ENCODE data around the gene PVR. TPM values are rescaled to one million over a fixed set of nuclear protein-coding genes. Genes with fewer than 3 reads are reported as not detected.

PVR gene
- total and polyA plus RNA-seq, 10 of the 15 experiments (the other 5 are each of a cell fraction or from before 2014, with no cell fraction given) = 0.07 to 4.0 (median 1.9) TPM

DNA sequence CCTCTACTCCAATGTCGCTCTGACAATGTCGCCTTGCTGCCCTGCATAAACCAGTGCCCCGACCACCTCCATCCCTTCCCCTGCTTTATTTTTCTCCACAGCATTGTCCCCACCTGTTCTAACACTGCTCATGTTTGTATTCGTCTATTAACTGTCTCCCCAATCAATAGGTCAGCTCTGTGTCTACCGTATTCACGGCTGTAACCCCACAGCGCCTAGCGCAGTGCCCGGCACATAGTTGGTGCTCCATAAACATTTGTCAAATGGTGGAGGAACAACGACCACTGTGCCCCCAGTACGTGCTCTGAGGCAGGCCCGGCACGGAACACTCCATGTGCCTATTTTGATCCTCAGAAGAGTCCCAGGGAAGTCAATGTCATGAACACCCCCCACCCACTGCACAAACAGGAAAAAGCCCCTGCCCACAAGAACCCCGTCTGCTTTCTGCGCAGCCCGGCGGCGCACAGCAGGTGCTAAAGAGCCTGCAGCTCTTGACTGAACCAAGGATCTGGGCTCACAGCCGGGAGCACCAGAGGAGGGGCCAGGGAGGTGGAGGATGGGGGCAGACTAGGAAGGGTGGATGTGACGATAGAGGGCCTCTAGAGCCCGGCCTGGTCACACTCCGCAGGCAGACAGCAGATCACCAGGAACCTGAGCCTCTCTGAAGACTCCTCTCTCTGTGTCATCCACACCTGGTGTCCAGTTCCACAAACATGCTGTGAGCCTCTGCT is 53.4 kb downstream of the PVR start:
- POLR2A ChIA-PET = no interaction called here
- intact Hi-C loops (cut with micrococcal nuclease; ENCODE audit: unreplicated experiment) = no loop called here
- ATAC-seq = no peak
- no peak for FAIRE-seq
- Histone ChIP-seq H3K4me3 (no peak overlapping the region), H2AFZ (ENCODE audit: control insufficient read depth, low read depth, low read length) (no peak overlapping the region), H3K36me3 (ENCODE audit: control insufficient read depth in 2 of 2, insufficient read depth in 2 of 2, low read length in 1 of 2) (no peaks in the 10 kb centered on the region), H3K9ac (ENCODE audit: control insufficient read depth, insufficient read depth, low read length) (no peak overlapping the region), H3K9me3 (replicated peaks; ENCODE audit: control insufficient read depth, insufficient read depth, low read length) (no peaks in the 10 kb centered on the region), H3K27me3 (replicated peaks in 1 of 2; ENCODE audit: control insufficient read depth in 2 of 2, insufficient read depth in 2 of 2, low read length in 1 of 2) (no peaks in the 10 kb centered on the region; a peak in 1 of 4 replicates), H3K4me1 (ENCODE audit: control insufficient read depth, insufficient read depth, low read length) (peaks cover 10% of the 10 kb centered on the region), H3K4me2 (ENCODE audit: control insufficient read depth, insufficient read depth) (no peak overlapping the region), H4K20me1 (ENCODE audit: control insufficient read depth, insufficient read depth) (no peaks in the 10 kb centered on the region), H3K79me2 (ENCODE audit: control insufficient read depth, insufficient read depth, low read length) (no peaks in the 10 kb centered on the region), H3K27ac (ENCODE audit: control insufficient read depth, insufficient read depth) (no peak overlapping the region)
- CTCF ChIA-PET = interaction anchor here (9.8 to 10.7 kb wide), 2 partner anchors 25 to 74 kb away, joined by 155 to 162 read pairs; no protein-coding TSS in a partner anchor
- RAD21 ChIA-PET (ENCODE audit: unreplicated experiment) = no interaction called here
- 51% methylated on average over 22 of the region's 22 CpGs for WGBS (ENCODE audit: insufficient coverage, insufficient replicate concordance, low lambda C conversion rate, missing lambda C conversion rate)
- SMC1A ChIA-PET (ENCODE audit: uncharacterized antibody, unreplicated experiment) = interaction anchor here (1.1 kb wide), 1 partner anchor 74 kb away, joined by 4 read pairs; no protein-coding TSS in a partner anchor
- in situ Hi-C loops (cut with MboI) = no loop called here
- no TSS peak for BruUV-seq (replicated peaks)
- DNase-seq (ENCODE audit: low read depth, low spot score) = no peak
- TF ChIP-seq, protein P1, sequence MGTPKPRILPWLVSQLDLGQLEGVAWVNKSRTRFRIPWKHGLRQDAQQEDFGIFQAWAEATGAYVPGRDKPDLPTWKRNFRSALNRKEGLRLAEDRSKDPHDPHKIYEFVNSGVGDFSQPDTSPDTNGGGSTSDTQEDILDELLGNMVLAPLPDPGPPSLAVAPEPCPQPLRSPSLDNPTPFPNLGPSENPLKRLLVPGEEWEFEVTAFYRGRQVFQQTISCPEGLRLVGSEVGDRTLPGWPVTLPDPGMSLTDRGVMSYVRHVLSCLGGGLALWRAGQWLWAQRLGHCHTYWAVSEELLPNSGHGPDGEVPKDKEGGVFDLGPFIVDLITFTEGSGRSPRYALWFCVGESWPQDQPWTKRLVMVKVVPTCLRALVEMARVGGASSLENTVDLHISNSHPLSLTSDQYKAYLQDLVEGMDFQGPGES (IDR thresholded peaks at IDR 0.05) = no peak
- no peak for TF ChIP-seq SMC3 (IDR thresholded peaks at IDR 0.05; ENCODE audit: borderline replicate concordance, low read length)
- TF ChIP-seq, protein P2, sequence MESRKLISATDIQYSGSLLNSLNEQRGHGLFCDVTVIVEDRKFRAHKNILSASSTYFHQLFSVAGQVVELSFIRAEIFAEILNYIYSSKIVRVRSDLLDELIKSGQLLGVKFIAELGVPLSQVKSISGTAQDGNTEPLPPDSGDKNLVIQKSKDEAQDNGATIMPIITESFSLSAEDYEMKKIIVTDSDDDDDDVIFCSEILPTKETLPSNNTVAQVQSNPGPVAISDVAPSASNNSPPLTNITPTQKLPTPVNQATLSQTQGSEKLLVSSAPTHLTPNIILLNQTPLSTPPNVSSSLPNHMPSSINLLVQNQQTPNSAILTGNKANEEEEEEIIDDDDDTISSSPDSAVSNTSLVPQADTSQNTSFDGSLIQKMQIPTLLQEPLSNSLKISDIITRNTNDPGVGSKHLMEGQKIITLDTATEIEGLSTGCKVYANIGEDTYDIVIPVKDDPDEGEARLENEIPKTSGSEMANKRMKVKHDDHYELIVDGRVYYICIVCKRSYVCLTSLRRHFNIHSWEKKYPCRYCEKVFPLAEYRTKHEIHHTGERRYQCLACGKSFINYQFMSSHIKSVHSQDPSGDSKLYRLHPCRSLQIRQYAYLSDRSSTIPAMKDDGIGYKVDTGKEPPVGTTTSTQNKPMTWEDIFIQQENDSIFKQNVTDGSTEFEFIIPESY (IDR thresholded peaks at IDR 0.05) = no peak
- TF ChIP-seq FOXK2 (IDR thresholded peaks at IDR 0.05) = no peak
- TF ChIP-seq HDGF (IDR thresholded peaks at IDR 0.05) = no peak
- TF ChIP-seq HCFC1 (IDR thresholded peaks at IDR 0.05; ENCODE audit: low read length) = no peak
- no peak for TF ChIP-seq ZNF24 (IDR thresholded peaks at IDR 0.05)
- TF ChIP-seq SMAD5 (IDR thresholded peaks at IDR 0.05; ENCODE audit: low read depth) = no peak
- TF ChIP-seq, protein P3, sequence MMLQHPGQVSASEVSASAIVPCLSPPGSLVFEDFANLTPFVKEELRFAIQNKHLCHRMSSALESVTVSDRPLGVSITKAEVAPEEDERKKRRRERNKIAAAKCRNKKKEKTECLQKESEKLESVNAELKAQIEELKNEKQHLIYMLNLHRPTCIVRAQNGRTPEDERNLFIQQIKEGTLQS (IDR thresholded peaks at IDR 0.05; ENCODE audit: borderline replicate concordance, extremely low read depth, low read depth, low read length) = no peak
- TF ChIP-seq, protein P4, sequence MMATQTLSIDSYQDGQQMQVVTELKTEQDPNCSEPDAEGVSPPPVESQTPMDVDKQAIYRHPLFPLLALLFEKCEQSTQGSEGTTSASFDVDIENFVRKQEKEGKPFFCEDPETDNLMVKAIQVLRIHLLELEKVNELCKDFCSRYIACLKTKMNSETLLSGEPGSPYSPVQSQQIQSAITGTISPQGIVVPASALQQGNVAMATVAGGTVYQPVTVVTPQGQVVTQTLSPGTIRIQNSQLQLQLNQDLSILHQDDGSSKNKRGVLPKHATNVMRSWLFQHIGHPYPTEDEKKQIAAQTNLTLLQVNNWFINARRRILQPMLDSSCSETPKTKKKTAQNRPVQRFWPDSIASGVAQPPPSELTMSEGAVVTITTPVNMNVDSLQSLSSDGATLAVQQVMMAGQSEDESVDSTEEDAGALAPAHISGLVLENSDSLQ (IDR thresholded peaks at IDR 0.05) = no peak
- TF ChIP-seq TAF1 (IDR thresholded peaks at IDR 0.05; ENCODE audit: borderline replicate concordance, low read depth, low read length) = no peak
- no peak for TF ChIP-seq ESRRA (IDR thresholded peaks at IDR 0.05; ENCODE audit: low read length)
- TF ChIP-seq MEF2A (IDR thresholded peaks at IDR 0.05; ENCODE audit: insufficient read depth, low read depth, low read length) = no peak
